Adrenal gland (tissue), 5 donors: ENCODE data around the gene XYLT1.

Experiments used
- CTCF ChIP-seq, 6 experiments: fragments of 450-650 bp in 4 of 6; fragments of 200-600 bp in 2 of 6; sonication (generic) in 1 of 6; IDR thresholded peaks; 1 replicate in 5 of 6; 2 replicates in 1 of 6; pipeline versions ENCODE4 v1.5.1 to v1.8.0; 2016 to 2021; ENCODE audit warnings: antibody characterized with exemption in 6 of 6, mild to moderate bottlenecking in 2 of 6, moderate library complexity in 1 of 6
- POLR2A ChIP-seq, 2 donors: fragments of 450-650 bp; IDR thresholded peaks; one replicate each; pipeline ENCODE4 v1.6.1; 2017; ENCODE audit warnings: antibody characterized with exemption in 2 of 2, mild to moderate bottlenecking in 2 of 2, moderate library complexity in 1 of 2
- donor health status: DM: no; HTN: no; CAD: no.

GRCh38 chr16:17276610-17277009 is 194.2 kb downstream of the XYLT1 start:
- TF ChIP-seq CTCF (IDR thresholded peaks at IDR 0.05), result no peak
- no peak for TF ChIP-seq POLR2A (IDR thresholded peaks at IDR 0.05)
